ENCODE measurements around the gene TSNAXIP1.
A peak's percentile ranks its signal among the peaks of the same experiment; 100 is the strongest.

Gene TSNAXIP1

DNA sequence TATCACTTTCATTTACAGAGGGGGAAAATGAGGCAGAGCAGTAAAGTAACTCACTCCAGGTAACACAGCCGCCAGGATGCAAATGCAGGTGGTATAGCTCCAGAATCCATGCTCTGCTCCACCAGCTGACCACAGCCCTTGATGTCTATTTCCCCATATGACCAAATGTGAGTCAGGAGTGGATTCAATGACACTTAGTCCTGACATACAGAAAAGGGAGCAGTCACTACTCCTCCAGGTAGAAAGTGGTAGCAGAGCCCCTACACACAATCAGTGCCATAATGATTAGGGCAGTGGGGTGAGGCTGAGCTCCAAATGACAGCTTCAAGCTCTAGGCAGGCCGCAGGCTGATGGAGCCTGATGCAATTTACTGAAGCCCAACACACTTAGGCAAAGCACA, 44.3 kb upstream of the TSNAXIP1 start:
- no peak for DNase-seq (ENCODE audit: low read depth)
- in situ Hi-C loops (cut with HindIII; ENCODE audit: low sequenced_read_pairs), result no loop called here
- TF ChIP-seq, protein P1, sequence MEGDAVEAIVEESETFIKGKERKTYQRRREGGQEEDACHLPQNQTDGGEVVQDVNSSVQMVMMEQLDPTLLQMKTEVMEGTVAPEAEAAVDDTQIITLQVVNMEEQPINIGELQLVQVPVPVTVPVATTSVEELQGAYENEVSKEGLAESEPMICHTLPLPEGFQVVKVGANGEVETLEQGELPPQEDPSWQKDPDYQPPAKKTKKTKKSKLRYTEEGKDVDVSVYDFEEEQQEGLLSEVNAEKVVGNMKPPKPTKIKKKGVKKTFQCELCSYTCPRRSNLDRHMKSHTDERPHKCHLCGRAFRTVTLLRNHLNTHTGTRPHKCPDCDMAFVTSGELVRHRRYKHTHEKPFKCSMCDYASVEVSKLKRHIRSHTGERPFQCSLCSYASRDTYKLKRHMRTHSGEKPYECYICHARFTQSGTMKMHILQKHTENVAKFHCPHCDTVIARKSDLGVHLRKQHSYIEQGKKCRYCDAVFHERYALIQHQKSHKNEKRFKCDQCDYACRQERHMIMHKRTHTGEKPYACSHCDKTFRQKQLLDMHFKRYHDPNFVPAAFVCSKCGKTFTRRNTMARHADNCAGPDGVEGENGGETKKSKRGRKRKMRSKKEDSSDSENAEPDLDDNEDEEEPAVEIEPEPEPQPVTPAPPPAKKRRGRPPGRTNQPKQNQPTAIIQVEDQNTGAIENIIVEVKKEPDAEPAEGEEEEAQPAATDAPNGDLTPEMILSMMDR (IDR thresholded peaks at IDR 0.05; ENCODE audit: low read depth, low read length, missing control alignments), result no peak
- H3K4me3 ChIP-seq (ENCODE audit: low read depth, low read length), result no peak overlapping the region

DNA sequence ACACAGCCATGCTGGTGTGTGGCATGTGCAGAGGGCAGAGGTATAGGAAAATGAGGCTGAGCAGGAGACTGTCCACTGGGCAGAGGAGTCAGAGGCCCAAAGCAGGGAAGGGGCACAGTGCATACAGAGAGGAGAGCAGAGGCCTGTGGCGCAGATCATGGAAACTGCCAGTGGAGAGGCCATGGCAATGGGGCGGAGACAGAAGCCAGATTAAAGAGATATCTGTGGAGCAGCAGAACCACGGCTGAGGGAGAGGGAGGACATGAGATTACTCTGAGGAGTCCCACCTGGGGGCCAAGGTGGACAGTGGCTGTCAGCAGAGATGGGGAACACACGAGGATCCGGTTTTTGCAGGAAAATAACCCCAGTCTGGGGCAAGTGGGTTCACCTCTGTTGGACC, 43.6 kb upstream of the TSNAXIP1 start:
- in situ Hi-C loops (cut with HindIII; ENCODE audit: low sequenced_read_pairs), result no loop called here
- TF ChIP-seq, protein P1 (IDR thresholded peaks at IDR 0.05; ENCODE audit: low read depth, low read length, missing control alignments), result no peak
- H3K4me3 ChIP-seq (ENCODE audit: low read depth, low read length), result no peak overlapping the region
- no peak for DNase-seq (ENCODE audit: low read depth)

DNA sequence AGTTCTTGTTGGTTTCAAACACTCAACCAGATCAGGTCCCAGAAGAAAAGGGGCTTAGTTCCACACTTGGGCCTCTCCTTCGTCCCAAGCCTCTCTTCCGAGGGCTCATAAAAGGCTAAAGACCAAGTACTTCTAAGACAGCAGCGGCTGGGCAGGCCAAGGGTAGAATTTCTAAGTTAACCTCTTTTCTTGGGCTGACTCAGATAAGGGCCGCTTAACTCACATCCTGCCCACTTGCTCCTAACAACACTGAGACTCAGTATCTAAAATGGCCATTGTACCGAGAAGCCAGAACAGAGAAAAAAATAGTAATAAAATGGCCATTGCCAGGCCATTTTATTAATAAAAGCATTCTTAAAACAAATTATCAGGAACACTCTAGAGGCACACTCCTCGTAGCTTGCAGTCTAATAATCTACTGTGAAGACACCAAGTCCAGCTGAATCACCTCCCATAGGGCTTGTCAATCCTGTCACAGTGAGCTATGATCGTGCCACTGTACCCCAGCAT, 42.5 kb upstream of the TSNAXIP1 start:
- TF ChIP-seq, protein P1 (IDR thresholded peaks at IDR 0.05; ENCODE audit: low read depth, low read length, missing control alignments), result no peak
- DNase-seq (ENCODE audit: low read depth), result no peak
- no peak overlapping the region for H3K4me3 ChIP-seq (ENCODE audit: low read depth, low read length)
- in situ Hi-C loops (cut with HindIII; ENCODE audit: low sequenced_read_pairs), result no loop called here

DNA sequence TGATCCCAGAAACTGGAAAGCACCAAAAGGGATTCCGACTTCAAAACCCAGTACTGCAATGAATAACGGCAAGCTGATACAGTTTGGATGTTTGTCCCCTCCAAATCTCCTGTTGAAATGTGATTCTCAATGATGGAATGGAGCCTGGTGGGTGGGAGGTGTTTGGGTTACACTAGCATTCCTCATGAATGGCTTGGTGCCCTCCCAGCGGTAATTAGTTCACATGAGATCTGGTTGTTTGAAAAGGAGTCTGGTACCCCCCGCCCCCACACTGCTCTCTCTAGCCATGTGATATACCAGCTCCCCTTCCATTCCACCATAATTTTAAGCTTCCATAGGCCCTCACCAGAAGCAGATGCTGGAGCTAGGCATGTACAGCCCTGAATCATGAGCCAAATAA, 40.4 kb upstream of the TSNAXIP1 start:
- DNase-seq (ENCODE audit: low read depth), result no peak
- in situ Hi-C loops (cut with HindIII; ENCODE audit: low sequenced_read_pairs), result no loop called here
- H3K4me3 ChIP-seq (ENCODE audit: low read depth, low read length), result no peak overlapping the region
- TF ChIP-seq, protein P1 (IDR thresholded peaks at IDR 0.05; ENCODE audit: low read depth, low read length, missing control alignments), result no peak

DNA sequence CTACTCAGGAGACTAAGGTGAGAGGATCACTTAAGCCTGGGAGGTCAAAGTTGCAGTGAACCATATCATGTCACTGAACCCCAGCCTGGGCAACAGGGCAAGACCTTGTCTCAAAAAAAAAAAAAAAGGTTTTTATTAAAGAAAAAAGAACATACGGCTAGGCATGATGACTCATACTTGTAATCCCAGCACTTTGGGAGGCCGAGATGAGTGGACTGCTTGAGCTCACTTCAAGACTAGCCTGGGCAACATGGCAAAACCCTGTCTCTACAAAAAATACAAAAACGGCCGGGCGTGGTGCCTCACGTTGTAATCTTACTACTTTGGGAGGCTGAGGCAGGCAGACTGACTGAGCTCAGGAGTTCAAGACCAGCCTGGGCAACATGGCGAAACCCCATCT, 38.7 kb upstream of the TSNAXIP1 start:
- TF ChIP-seq, protein P1 (IDR thresholded peaks at IDR 0.05; ENCODE audit: low read depth, low read length, missing control alignments), result no peak
- in situ Hi-C loops (cut with HindIII; ENCODE audit: low sequenced_read_pairs), result no loop called here
- no peak overlapping the region for H3K4me3 ChIP-seq (ENCODE audit: low read depth, low read length)
- DNase-seq (ENCODE audit: low read depth), result peak; percentile 26

DNA sequence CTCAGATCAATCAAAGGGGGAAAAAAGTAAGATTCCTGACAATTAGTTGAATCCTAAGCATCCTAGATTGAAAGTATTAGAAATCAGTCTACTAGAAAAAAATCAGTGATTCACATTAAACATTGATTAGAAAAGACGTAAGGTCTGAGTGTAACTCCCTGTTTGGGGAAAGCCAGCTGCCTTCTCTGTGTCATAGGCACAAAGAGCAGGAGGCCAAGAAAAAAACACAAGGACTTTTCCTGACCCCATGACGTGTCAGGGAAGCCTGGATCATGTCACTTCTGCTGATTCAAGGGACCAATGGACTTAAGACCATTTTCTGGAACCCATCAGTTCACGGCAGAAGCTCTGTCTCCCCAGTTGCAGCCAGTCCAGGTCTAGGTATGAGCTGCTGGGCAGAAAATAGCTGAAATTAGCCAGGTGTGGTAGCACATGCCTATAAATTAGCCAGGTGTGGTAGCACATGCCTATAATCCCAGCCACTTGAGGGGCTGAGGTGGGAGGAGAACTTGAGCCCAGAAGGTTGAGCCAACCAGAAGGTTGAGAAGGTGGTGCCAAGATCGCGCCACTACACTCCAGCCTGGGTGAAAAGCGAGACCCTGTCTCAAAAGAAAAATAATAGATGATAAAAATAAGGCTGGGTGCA, 36.2 kb upstream of the TSNAXIP1 start:
- TF ChIP-seq, protein P1 (IDR thresholded peaks at IDR 0.05; ENCODE audit: low read depth, low read length, missing control alignments), result no peak
- in situ Hi-C loops (cut with HindIII; ENCODE audit: low sequenced_read_pairs), result no loop called here
- no peak overlapping the region for H3K4me3 ChIP-seq (ENCODE audit: low read depth, low read length)
- no peak for DNase-seq (ENCODE audit: low read depth)
